HepG2 (cell line): ENCODE data around the gene MGMT. TPM values are rescaled to one million over a fixed set of nuclear protein-coding genes. Genes with fewer than 3 reads are reported as not detected.

Experiments
- CHCHD3 ChIP-seq: sonication (generic); formaldehyde crosslinking; IDR thresholded peaks from 2 replicates; pipeline ENCODE4 v1.8.0; 2022; ENCODE audit warnings: mild to moderate bottlenecking, missing genetic modification reagents, moderate library complexity
- HOXA9 ChIP-seq: sonication (generic); formaldehyde crosslinking; IDR thresholded peaks from 2 replicates; pipeline ENCODE4 v1.8.1; 2022; ENCODE audit warnings: missing genetic modification reagents, mild to moderate bottlenecking, moderate library complexity, borderline replicate concordance
- MYNN ChIP-seq: sonication (generic); formaldehyde crosslinking; IDR thresholded peaks from 2 replicates; pipeline ENCODE4 v1.4.0; 2020; ENCODE audit warnings: mild to moderate bottlenecking, low read depth, missing genetic modification reagents
- NONO ChIP-seq, 2 experiments: fragments of 450-650 bp in 1 of 2; sonication (generic) in 1 of 2; formaldehyde crosslinking in 1 of 2; IDR thresholded peaks in 1 of 2; conservative IDR thresholded peaks in 1 of 2; 2 replicates each; pipeline versions ENCODE4 v1.6.1 to v1.8.0; 2017 to 2022; ENCODE audit warnings: mild to moderate bottlenecking in 1 of 2, missing genetic modification reagents in 1 of 2, moderate library complexity in 1 of 2
- PCBP1 ChIP-seq: fragments of 200-400 bp; formaldehyde crosslinking; IDR thresholded peaks from 2 replicates; pipeline ENCODE4 v1.6.1; 2017; ENCODE audit warnings: mild to moderate bottlenecking, low read depth, low read length, borderline replicate concordance
- PREB ChIP-seq: sonication (generic); formaldehyde crosslinking; IDR thresholded peaks from 2 replicates; pipeline ENCODE4 v1.4.0; 2020; ENCODE audit warnings: missing genetic modification reagents
- THAP7 ChIP-seq: sonication (generic); formaldehyde crosslinking; IDR thresholded peaks from 2 replicates; pipeline ENCODE4 v1.8.1; 2023; ENCODE audit warnings: mild to moderate bottlenecking, missing genetic modification reagents
- ZBTB26 ChIP-seq: IDR thresholded peaks from 2 replicates; pipeline ENCODE4 v1.6.1; 2016; ENCODE audit warnings: missing compliant biosample characterization, missing genetic modification reagents, borderline replicate concordance
- ZC3H13 ChIP-seq: sonication (generic); formaldehyde crosslinking; IDR thresholded peaks from 2 replicates; pipeline ENCODE4 v1.8.1; 2023; ENCODE audit warnings: mild to moderate bottlenecking, missing genetic modification reagents, moderate library complexity
- ZFP62 ChIP-seq: sonication (generic); formaldehyde crosslinking; IDR thresholded peaks from 2 replicates; pipeline ENCODE4 v1.4.0; 2020; ENCODE audit warnings: missing genetic modification reagents
- ZNF280B ChIP-seq: sonication (generic); formaldehyde crosslinking; IDR thresholded peaks from 2 replicates; pipeline ENCODE4 v1.5.0; 2020; ENCODE audit warnings: missing genetic modification reagents, mild to moderate bottlenecking, borderline replicate concordance
- ZNF350 ChIP-seq: sonication (generic); formaldehyde crosslinking; IDR thresholded peaks from 2 replicates; pipeline ENCODE4 v1.4.0; 2020; ENCODE audit warnings: mild to moderate bottlenecking, low read depth, missing genetic modification reagents, borderline replicate concordance
- ZNF484 ChIP-seq: sonication (generic); formaldehyde crosslinking; IDR thresholded peaks from 2 replicates; pipeline ENCODE4 v1.5.1; 2020; ENCODE audit warnings: mild to moderate bottlenecking, low read depth, missing genetic modification reagents, borderline replicate concordance
- ZNF512 ChIP-seq: sonication (generic); formaldehyde crosslinking; IDR thresholded peaks from 2 replicates; pipeline ENCODE4 v1.4.0; 2020; ENCODE audit warnings: mild to moderate bottlenecking, missing genetic modification reagents
- ZNF512B ChIP-seq: sonication (generic); formaldehyde crosslinking; IDR thresholded peaks from 2 replicates; pipeline ENCODE4 v1.5.1; 2020; ENCODE audit warnings: missing genetic modification reagents, mild to moderate bottlenecking, borderline replicate concordance
- ZNF619 ChIP-seq: sonication (generic); formaldehyde crosslinking; IDR thresholded peaks from 2 replicates; pipeline ENCODE4 v1.4.0; 2020; ENCODE audit warnings: mild to moderate bottlenecking, missing genetic modification reagents
- ZNF713 ChIP-seq: sonication (generic); formaldehyde crosslinking; IDR thresholded peaks from 2 replicates; pipeline ENCODE4 v1.4.0; 2020; ENCODE audit warnings: mild to moderate bottlenecking, missing genetic modification reagents
- ZSCAN22 ChIP-seq: sonication (generic); formaldehyde crosslinking; IDR thresholded peaks from 2 replicates; pipeline ENCODE4 v1.4.0; 2020; ENCODE audit warnings: mild to moderate bottlenecking, missing genetic modification reagents
- polyA plus RNA-seq, 8 experiments: library from polyadenylated mRNA; depleted of rRNA in 3 of 8; stranded (reverse) in 7 of 8; unstranded in 1 of 8; fragments of >200 nt; fragmentation: Illumina TruSeq in 4 of 8; extraction: Trizol in 4 of 8; gene quantifications; 2 replicates each; pipeline versions ENCODE4 v1.2.1 to v1.2.3, GENCODE V29; 2011 to 2016; ENCODE audit warnings: low read depth in 4 of 8, missing spikeins in 1 of 8, mixed read lengths in 1 of 8; ENCODE audit not compliant: insufficient read depth in 1 of 8
- total RNA-seq, 5 experiments: library from RNA; depleted of rRNA; stranded (reverse); fragments of >200 nt; fragmentation: Illumina TruSeq; extraction: Trizol; gene quantifications; 2 replicates each; pipeline ENCODE4 v1.2.3, GENCODE V29; 2016; ENCODE audit warnings: low read depth in 1 of 5
- TF ChIP-seq, protein P1 (sequence below): sonication (generic); formaldehyde crosslinking; IDR thresholded peaks from 2 replicates; pipeline ENCODE4 v1.5.0; 2020; ENCODE audit warnings: missing genetic modification reagents, mild to moderate bottlenecking, borderline replicate concordance

MGMT gene
- total and polyA plus RNA-seq, 2 of the 13 experiments (the other 11 are each of a cell fraction or from before 2014, with no cell fraction given) = 12.0 to 19.5 TPM

- TF ChIP-seq ZNF512B = no peak
- no peak for TF ChIP-seq ZSCAN22
- TF ChIP-seq, protein P1, sequence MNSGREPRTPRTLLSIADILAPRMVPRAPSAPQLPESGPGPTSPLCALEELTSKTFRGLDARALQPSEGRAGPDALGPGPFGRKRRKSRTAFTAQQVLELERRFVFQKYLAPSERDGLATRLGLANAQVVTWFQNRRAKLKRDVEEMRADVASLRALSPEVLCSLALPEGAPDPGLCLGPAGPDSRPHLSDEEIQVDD (CRISPR knock-in tag) = no peak
- TF ChIP-seq ZNF280B (CRISPR knock-in tag) = no peak
- TF ChIP-seq PREB (CRISPR knock-in tag) = no peak
- TF ChIP-seq ZNF484 (CRISPR knock-in tag) = no peak
- TF ChIP-seq ZC3H13 = no peak
- no peak for TF ChIP-seq HOXA9 (CRISPR knock-in tag)
- TF ChIP-seq PCBP1 = no peak
- peak; percentile 61; the same call in 1 of the 2 replicates for TF ChIP-seq ZBTB26 (CRISPR knock-in tag)
- no peak for TF ChIP-seq ZNF512 (CRISPR knock-in tag)
- no peak for TF ChIP-seq NONO (IDR thresholded peaks at IDR 0.05)
- 0 out of 2 replicates have a peak, but pooled peaks have one; percentile 31 for TF ChIP-seq NONO (CRISPR knock-in tag; conservative IDR thresholded peaks at IDR 0.05)
- no peak for TF ChIP-seq THAP7 (CRISPR knock-in tag)
- no peak for TF ChIP-seq CHCHD3
- TF ChIP-seq ZNF619 = no peak
- TF ChIP-seq ZFP62 (CRISPR knock-in tag) = no peak
- no peak for TF ChIP-seq ZNF713
- no peak for TF ChIP-seq ZNF350
- TF ChIP-seq MYNN = no peak
Observed at GRCh38 chr10:129462257-129462795, 4.7 kb upstream of the MGMT start (continued).
